Endometrial microvascular endothelial cells (primary cell): ENCODE data around the gene CEMIP. TPM values are rescaled to one million over a fixed set of nuclear protein-coding genes. Genes with fewer than 3 reads are reported as not detected.

Source experiments
- in situ Hi-C: cut with HindIII; loops from 2 replicates; pipeline ENCODE4 v1.10.0; 2017; ENCODE audit warnings: low sequenced_read_pairs, low pct_unique_long_range_greater_than_20kb; ENCODE audit errors: inconsistent ontology term
- total RNA-seq: library from RNA; depleted of rRNA; stranded (reverse); fragments of >200 nt; gene quantifications from one replicate; pipeline ENCODE4 v1.2.3, GENCODE V29; 2015; ENCODE audit errors: inconsistent ontology term

The CEMIP gene
- total RNA-seq, 1 donor from 2014 or later: 1.4 TPM

DNA sequence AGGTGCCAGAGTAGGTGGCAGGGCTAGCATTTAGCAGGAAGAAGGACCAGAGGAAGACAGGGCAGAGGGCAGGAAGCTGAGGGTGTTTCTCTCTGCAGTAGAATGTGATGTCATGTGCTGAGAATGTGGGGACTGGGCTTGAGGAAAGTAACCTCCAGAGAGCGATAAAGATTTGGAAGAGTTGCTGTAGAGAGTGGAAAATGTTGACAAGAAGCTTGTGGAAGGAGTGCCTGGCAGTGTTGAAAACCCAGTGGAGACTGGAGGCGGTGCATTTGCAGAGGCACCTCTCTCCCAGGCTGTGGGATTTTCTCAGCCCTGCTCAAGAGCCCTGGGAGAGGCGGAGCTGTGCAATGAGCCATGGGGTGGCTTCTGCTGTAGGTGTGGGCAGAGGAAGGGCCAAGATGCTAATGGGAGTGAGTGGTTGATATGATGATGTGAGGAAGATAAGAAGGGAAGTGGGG is 155.6 kb downstream of the CEMIP start:
- in situ Hi-C loops: no loop called here

DNA sequence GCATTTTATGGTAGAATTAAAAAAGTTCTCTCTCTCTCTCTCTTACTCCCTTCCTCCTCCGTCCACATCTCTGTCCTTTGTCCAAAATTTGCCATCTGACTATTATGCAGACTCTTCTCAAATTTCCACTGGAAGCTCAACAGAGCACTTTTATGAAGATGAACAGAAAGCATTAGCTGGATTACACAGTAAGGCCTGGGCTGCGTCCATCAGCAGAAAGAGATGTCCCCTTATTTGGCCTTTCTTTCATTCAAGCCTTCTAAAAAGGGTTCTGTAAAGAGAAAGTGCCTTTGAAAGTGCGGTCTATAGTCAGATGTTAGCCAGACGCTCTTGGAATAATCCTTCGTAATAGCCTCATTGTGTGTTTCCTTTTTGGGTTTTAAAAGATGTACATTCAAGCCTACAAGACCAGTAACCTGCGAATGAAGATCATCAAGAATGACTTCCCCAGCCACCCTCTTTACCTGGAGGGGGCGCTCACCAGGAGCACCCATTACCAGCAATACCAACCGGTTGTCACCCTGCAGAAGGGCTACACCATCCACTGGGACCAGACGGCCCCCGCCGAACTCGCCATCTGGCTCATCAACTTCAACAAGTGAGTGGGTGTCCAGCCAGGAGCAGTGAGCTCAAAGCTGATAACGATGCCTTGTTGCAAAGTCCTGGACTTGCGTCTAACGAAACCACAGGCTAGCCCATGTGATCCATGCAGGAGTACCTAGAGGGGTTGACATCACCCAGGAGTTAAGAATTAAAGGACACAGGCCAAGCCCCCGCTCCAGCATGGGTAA is 157.3 kb downstream of the CEMIP start:
- in situ Hi-C loops: no loop called here

DNA sequence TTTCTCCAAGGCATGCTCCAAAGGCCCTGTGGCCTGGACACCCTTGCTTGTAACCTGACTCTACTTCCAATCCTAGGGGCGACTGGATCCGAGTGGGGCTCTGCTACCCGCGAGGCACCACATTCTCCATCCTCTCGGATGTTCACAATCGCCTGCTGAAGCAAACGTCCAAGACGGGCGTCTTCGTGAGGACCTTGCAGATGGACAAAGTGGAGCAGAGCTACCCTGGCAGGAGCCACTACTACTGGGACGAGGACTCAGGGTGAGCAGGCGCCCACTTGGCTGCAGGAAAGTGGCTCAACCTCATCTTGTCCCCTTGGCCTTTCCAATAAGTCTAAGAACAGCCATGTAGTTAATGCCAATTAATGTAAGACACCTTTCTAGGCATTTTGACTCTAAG is 158.5 kb downstream of the CEMIP start:
- in situ Hi-C loops: no loop called here

DNA sequence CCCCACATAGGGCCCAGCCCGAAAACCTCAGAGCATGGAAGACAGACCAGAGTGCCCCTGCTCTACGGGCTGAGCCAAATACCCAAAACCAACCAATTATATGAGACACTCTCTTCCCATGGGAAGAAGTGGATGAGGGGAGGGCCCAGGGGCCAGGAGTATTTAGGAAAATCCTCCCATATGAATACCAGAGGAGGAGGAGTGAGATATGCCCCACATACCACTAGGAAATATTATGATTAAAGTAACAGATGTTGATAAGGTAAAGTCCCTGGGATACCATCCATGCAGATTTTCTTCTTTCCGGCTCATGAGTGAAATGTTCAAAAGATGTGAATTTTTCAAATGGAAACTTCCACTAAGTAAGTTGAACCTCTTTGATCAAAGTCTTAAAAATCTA is 160.0 kb downstream of the CEMIP start:
- in situ Hi-C loops: no loop called here

DNA sequence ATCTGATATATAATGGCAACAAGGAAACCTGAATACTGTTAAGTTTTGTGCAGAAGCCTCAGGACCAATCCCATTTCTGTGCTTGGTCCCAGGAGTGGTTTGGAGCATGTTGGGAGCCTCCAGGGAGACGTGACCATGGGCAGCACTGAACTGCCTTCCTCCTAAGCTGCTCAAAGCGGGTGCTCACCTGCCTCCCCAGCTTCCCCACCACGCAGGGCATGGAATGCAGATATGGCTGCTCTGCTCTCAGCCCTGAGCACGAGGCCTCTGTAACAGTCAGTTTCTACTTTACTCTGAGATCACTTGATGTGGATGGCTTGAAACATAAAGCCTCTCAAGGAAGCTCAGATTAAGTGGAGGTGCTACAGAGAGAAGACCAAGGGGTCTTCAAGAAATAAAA is 161.2 kb downstream of the CEMIP start:
- in situ Hi-C loops: no loop called here

DNA sequence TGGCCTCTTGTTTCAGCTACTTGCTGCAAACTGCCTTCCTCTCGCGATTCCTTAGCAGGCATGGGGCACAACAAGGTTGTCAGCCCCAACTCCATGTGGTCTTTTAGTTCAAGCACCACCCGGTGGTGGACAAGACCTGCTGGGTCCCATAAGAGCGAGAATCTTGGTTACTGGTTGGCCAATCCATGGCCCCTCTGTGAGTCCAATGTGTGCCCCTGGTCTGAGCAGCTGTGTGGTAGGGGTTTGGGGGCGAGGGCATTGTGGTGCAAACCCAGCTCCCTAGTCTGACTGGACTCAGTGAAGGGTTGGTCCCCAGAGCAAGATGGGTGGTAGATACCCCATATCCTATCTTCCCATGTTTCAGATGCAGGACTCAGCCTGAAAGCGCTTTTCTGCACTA is 161.7 kb downstream of the CEMIP start:
- in situ Hi-C loops: no loop called here

DNA sequence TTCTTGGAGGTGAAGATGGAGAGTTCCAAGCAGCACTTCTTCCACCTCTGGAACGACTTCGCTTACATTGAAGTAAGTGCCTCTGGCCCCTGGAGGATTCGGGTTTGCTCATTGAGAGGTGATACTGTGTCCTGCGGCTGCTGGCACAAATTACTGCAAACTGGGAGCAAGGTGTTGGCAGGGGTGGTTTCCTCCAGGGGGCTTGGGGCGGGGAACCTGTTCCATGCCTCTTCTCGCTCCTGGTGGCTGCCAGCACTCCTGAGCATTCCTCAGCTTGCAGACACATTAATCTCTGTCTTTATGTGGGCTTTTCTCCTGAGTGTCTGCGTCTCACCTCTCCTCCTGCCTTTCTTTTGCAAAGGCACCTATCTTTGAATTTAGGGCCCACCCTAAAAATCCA is 163.1 kb downstream of the CEMIP start:
- in situ Hi-C loops: no loop called here

DNA sequence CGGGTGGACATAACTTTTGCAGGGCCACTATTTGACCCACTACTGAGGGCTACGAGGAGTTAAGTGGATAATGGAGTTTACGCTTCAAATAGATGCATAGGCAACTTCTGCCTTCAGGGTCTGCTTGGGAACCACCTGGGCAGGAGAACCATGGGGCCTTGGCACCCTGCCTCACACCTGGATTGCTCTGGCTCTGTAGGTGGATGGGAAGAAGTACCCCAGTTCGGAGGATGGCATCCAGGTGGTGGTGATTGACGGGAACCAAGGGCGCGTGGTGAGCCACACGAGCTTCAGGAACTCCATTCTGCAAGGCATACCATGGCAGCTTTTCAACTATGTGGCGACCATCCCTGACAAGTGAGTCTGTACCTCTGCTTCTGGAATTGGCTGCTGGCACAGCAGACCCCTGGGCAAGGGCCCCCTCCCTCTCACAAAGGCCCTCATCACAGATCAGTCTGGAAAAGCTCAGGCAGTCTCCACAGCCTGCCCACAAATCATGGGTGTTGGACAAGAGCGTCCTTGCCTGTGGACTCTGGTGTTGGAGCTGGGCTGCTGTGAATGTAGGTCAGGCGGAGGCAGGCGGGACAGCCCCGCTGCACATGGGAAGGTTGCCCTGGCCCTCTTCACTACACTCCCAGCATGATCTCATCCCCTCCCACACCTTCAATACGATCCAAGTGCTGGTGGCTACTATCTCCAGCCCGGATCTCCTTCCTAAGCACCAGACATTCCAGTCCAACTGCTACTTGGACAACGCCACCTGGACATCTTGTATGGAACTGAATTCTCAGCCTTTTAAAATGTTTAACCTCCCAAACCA is 163.8 kb downstream of the CEMIP start:
- in situ Hi-C loops: no loop called here

DNA sequence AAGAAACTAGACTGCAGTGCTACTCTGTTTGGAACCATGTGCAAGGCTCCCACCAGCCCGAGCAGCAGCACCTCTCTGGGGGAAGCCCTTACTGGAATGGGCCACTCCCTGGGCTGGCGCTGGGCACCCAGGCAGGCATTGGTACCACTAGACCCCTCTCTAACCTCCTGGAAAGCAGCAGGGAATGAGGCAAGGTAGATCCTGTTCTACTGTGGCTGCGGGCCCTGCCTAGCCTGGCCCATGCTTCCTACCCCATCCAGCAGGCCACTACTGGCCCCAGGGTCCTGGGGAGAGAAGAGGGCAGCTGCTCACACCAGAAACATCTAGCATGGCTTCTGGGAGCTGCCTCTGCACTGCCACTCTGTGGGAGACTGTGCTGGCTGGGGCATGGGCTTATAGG is 165.6 kb downstream of the CEMIP start:
- in situ Hi-C loops: no loop called here

DNA sequence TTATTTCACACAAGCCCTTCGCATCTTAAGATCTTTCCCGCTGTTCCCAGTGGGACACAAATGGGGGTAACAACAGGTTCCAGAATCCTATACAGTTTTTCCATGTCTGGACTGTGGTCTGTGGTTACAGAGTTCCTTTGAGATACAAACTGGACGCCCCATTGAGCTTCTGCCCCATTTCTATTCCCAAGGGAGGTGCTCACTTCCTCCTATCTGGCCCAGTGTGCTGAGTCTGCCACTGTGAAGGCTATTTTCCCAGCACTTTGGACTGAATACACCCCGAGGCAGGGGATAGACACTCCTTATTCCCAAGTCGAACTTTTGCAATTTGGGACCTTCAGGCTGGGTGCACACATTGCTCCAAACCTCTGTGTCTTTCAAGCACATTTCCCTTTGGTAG is 166.4 kb downstream of the CEMIP start:
- in situ Hi-C loops: no loop called here

DNA sequence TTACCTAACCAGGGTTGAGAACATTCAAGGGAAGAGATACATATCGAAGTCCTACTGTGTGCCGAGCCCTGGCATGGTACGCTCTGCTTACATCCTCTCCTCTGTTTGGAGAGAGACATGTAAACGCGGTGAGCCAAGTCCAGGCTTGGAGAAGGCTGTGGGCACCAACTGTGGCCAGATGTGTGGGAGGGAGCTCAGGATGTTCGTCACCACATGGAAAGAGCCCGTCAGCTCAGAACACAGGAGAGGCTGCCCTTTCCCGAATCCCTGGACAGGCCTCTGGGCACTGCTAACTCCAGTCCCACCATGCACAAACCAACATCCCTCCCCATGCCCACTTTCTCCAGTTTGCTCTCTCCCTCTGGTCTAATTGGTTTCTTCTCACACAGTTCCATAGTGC is 167.4 kb downstream of the CEMIP start:
- in situ Hi-C loops: no loop called here

DNA sequence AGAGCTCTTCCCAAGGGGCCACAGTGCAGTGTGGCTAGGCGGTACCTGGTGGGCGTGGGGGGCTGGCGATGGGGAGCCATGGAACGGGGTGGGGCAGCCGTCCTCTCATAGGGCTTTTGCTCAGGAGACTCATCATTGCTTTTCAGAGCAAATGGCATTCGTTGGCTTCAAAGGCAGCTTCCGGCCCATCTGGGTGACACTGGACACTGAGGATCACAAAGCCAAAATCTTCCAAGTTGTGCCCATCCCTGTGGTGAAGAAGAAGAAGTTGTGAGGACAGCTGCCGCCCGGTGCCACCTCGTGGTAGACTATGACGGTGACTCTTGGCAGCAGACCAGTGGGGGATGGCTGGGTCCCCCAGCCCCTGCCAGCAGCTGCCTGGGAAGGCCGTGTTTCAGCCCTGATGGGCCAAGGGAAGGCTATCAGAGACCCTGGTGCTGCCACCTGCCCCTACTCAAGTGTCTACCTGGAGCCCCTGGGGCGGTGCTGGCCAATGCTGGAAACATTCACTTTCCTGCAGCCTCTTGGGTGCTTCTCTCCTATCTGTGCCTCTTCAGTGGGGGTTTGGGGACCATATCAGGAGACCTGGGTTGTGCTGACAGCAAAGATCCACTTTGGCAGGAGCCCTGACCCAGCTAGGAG is 169.6 kb downstream of the CEMIP start:
- in situ Hi-C loops: no loop called here

DNA sequence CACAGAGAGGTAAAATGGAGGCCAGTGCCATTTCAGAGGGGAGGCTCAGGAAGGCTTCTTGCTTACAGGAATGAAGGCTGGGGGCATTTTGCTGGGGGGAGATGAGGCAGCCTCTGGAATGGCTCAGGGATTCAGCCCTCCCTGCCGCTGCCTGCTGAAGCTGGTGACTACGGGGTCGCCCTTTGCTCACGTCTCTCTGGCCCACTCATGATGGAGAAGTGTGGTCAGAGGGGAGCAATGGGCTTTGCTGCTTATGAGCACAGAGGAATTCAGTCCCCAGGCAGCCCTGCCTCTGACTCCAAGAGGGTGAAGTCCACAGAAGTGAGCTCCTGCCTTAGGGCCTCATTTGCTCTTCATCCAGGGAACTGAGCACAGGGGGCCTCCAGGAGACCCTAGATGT is 170.6 kb downstream of the CEMIP start:
- in situ Hi-C loops: no loop called here

DNA sequence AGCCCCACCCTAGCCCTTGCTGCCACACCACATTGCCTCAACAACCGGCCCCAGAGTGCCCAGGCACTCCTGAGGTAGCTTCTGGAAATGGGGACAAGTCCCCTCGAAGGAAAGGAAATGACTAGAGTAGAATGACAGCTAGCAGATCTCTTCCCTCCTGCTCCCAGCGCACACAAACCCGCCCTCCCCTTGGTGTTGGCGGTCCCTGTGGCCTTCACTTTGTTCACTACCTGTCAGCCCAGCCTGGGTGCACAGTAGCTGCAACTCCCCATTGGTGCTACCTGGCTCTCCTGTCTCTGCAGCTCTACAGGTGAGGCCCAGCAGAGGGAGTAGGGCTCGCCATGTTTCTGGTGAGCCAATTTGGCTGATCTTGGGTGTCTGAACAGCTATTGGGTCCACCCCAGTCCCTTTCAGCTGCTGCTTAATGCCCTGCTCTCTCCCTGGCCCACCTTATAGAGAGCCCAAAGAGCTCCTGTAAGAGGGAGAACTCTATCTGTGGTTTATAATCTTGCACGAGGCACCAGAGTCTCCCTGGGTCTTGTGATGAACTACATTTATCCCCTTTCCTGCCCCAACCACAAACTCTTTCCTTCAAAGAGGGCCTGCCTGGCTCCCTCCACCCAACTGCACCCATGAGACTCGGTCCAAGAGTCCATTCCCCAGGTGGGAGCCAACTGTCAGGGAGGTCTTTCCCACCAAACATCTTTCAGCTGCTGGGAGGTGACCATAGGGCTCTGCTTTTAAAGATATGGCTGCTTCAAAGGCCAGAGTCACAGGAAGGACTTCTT is 171.3 kb downstream of the CEMIP start:
- in situ Hi-C loops: no loop called here

DNA sequence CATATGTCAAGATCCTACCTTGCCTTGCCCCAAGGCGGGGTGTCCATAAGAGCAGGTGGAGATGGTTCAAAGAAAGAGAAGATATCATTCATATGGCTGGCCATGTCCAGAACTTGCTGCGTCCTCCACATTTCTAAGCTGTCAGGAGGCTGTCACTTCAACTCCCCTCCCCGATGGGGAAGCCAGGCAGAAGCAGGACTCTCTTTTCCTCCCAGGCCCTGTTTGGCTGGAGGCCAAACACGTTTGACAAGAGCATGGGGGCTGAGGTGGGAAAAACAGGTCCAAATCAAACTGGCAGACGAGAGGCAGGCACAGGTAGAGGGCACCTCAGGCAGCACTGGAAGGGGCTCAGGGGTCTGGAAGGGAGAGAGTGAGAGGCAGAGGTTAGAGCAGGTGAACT is 172.8 kb downstream of the CEMIP start:
- in situ Hi-C loops: no loop called here

DNA sequence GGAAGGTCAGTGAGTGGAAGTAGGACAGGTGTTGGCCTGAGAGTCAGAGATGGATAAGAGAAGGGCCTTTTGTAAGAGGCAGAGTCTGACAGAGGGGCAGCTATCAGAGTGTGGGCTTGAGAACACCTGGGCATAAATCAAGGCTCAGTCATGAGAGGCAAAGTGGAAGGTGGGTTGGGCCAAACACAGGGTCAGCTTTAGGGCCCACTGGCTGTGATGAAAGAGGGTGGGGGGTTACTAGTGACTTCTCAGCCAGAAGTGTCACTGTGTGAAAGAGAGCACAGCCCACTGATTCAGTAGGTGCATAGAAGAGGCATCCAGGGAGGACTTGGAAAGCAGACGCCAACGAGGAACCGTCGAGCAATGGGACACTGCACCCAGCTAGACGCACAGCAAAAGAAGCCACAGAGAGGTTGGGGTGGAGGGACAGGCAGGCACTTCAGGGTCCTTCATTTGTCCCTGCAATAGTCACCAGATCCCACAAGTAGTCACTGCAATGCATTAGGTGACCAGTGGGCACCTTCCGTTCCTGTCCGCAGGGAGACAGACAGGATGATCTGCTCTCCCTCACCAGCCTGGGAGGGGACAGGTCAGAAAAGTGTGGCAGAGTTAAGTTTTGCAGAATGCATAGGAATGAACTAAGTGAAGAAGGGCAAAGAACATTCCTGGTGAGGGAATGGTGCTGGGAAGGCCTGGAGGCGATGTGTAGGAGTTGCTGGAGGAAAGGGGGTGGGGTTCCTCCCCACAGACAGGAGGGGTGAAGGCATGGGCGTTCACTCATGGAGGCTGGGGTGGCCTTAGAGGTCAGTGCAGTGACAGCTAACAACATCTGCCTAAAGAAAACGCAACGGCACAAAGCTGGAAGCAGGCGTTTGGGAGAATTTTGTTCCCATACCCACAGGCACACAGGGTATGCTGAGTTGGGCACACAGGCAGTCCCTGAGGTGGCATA is 174.1 kb downstream of the CEMIP start:
- in situ Hi-C loops: no loop called here

DNA sequence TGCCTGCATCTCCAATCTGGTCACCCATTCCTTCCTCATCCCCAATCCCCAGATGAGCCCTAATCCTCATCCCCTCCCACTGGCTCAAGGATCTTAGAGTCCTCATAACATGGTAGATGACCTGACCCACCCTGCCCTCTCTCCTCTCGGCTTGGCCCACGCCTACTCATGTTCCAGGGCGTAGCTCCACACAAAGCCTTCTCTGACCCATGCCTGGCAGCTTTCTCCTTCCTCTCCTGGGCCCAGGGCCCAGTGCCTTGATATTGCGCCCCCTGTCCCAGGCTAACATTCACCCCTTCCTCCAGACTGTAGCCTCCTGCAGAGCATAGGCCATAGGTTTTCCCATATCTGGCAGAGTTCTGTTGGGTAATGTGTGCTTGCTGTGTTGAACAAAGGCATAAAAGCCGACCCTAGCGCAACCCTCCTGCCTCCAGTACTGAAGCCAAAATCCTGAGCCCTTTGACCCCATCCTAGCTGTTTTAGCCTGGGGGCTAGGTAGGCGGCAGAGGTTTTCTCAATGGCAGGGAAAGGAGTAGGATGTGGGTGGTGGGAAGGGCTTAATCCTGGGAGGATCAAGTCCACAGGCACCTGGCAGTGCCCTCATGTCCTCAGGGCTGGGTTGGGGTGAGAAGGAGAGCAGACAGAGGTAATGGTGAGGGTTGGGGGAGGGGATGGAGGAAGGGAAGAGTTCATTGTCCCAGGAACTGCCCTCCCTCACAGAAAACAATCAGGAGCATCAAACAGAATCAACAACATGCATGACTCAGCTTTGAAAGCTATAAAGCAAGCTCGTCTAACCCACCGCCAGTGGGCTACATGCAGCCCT is 175.0 kb downstream of the CEMIP start:
- in situ Hi-C loops: no loop called here
